K562 (cell line): ENCODE results near the gene BIVM. TPM values are rescaled to one million over a fixed set of nuclear protein-coding genes. Genes with fewer than 3 reads are reported as not detected.

Source experiments
- ATAC-seq: fragments of 200-7000 bp; cut with Tn5 transposase; 3 replicates; pipeline ENCODE4 v1.9.1; 2020; ENCODE audit warnings: moderate library complexity
- BruUV-seq: library from RNA; stranded (reverse); fragments of 400-500 nt; replicated peaks from 2 replicates; lab custom pipeline; 2021; lab: Mats Ljungman, UMichigan
- CTCF ChIA-PET: fragments of 300-600 bp; formaldehyde crosslinking; extraction: SDS; loops from one replicate; lab custom pipeline; 2021; ENCODE audit warnings: low intra/inter-chr PET ratio; lab: Yijun Ruan, JAX
- POLR2A ChIA-PET: fragments of 300-600, 350-650 bp; sonication (Branson Sonifier 250); formaldehyde crosslinking; extraction: SDS; loops from one replicate; lab custom pipeline; 2021; ENCODE audit warnings: antibody characterized with exemption, inconsistent platforms; lab: Yijun Ruan, JAX
- DNase-seq, 4 experiments: peaks; one replicate each; pipeline versions ENCODE4 v3.0.0 to v3.0.0-alpha.2; 2011 to 2018; ENCODE audit warnings: low spot score in 3 of 4, mixed read lengths in 3 of 4; ENCODE audit errors: extremely low read depth in 1 of 4
- FAIRE-seq: peaks from 2 replicates; lab custom pipeline; 2011; peaks lifted over from hg19 to GRCh38; lab: Jason Lieb, UNC
- H2AFZ ChIP-seq: 2 replicates; pipeline ENCODE4 v1.6.0; 2011; ENCODE audit warnings: low read depth, low read length, control low read depth, inconsistent platforms
- H3K27ac ChIP-seq: fragments of 200-600 bp; 3 replicates; pipeline ENCODE4 v1.8.0; 2011; ENCODE audit warnings: low read depth, mild to moderate bottlenecking, control low read depth, inconsistent platforms, low read length, moderate library complexity, mixed read lengths; ENCODE audit errors: extremely low read depth
- H3K27me3 ChIP-seq, 2 experiments: fragments of 300-600 bp in 1 of 2; 2 replicates in 1 of 2; 3 replicates in 1 of 2; pipeline versions ENCODE4 v1.6.0 to v1.8.0; 2011; ENCODE audit warnings: inconsistent platforms in 2 of 2, low read length in 2 of 2, mild to moderate bottlenecking in 1 of 2, mixed read lengths in 1 of 2, moderate library complexity in 1 of 2; ENCODE audit not compliant: control insufficient read depth in 2 of 2, insufficient read depth in 2 of 2
- H3K36me3 ChIP-seq: fragments of 300-600 bp; 3 replicates; pipeline ENCODE4 v1.8.0; 2011; ENCODE audit warnings: mild to moderate bottlenecking, low read length, inconsistent platforms; ENCODE audit not compliant: control insufficient read depth, insufficient read depth
- H3K4me1 ChIP-seq, 2 experiments: fragments of 200-600 bp in 1 of 2; replicated peaks in 1 of 2; 2 replicates in 1 of 2; 3 replicates in 1 of 2; pipeline versions ENCODE4 v1.5.1 to v1.8.0; 2011; ENCODE audit warnings: inconsistent platforms in 2 of 2, low read length in 2 of 2, mild to moderate bottlenecking in 1 of 2, mixed read lengths in 1 of 2, moderate library complexity in 1 of 2; ENCODE audit not compliant: control insufficient read depth in 2 of 2, insufficient read depth in 2 of 2
- H3K4me2 ChIP-seq: 2 replicates; pipeline ENCODE4 v1.6.1; 2011; ENCODE audit warnings: low read length, control low read depth, inconsistent platforms, mixed read lengths; ENCODE audit not compliant: insufficient read depth
- H3K4me3 ChIP-seq: fragments of 200-600 bp; sonication (generic), shearing (Covaris generic); 2 replicates; pipeline ENCODE4 v1.5.1; 2016; ENCODE audit warnings: control low read depth, inconsistent platforms
- H3K79me2 ChIP-seq: fragments of 200-600 bp; 3 replicates; pipeline ENCODE4 v1.8.0; 2011; ENCODE audit warnings: low read length, inconsistent platforms; ENCODE audit not compliant: control insufficient read depth, insufficient read depth
- H3K9ac ChIP-seq, 2 experiments: 2 replicates each; pipeline versions ENCODE4 v1.6.0 to v1.6.1; 2011; ENCODE audit warnings: low read depth in 2 of 2, low read length in 2 of 2, control low read depth in 1 of 2, inconsistent platforms in 1 of 2, mild to moderate bottlenecking in 1 of 2, mixed read lengths in 1 of 2; ENCODE audit not compliant: insufficient read depth in 1 of 2
- H3K9me1 ChIP-seq: one replicate; pipeline ENCODE4 v1.6.0; 2011; ENCODE audit warnings: inconsistent platforms, mild to moderate bottlenecking, low read length, moderate library complexity; ENCODE audit not compliant: control insufficient read depth, insufficient read depth
- H3K9me3 ChIP-seq: replicated peaks from 2 replicates; pipeline ENCODE4 v1.5.1; 2011; ENCODE audit warnings: low read depth, low read length, inconsistent platforms; ENCODE audit not compliant: control insufficient read depth, insufficient read depth
- H4K20me1 ChIP-seq: replicated peaks from 2 replicates; pipeline ENCODE4 v1.6.1; 2011; ENCODE audit warnings: low read length, inconsistent platforms, mixed read lengths; ENCODE audit not compliant: control insufficient read depth, insufficient read depth
- BCOR ChIP-seq: fragments of 450-650 bp; IDR thresholded peaks from 2 replicates; pipeline ENCODE4 v1.6.1; 2016
- CBX5 ChIP-seq: IDR thresholded peaks from 2 replicates; pipeline ENCODE4 v1.6.1; 2014; ENCODE audit warnings: low read depth, borderline replicate concordance
- CEBPG ChIP-seq, 3 experiments: fragments of 200-800 bp in 1 of 3; sonication (Bioruptor generic) in 1 of 3; sonication (generic) in 1 of 3; formaldehyde crosslinking in 1 of 3; IDR thresholded peaks in 2 of 3; conservative IDR thresholded peaks in 1 of 3; 2 replicates each; pipeline versions ENCODE4 v1.6.1 to v1.8.0; 2016 to 2022; ENCODE audit warnings: missing compliant biosample characterization in 2 of 3, missing genetic modification characterization in 2 of 3, mild to moderate bottlenecking in 1 of 3, missing genetic modification reagents in 1 of 3
- GTF3C2 ChIP-seq: IDR thresholded peaks from 3 replicates; pipeline ENCODE4 v1.6.1; 2011; ENCODE audit warnings: borderline replicate concordance, mild to moderate bottlenecking, moderate library complexity; ENCODE audit not compliant: insufficient read length; ENCODE audit errors: extremely low read depth
- KAT2B ChIP-seq: IDR thresholded peaks from one replicate; pipeline ENCODE4 v1.6.1; 2012; ENCODE audit warnings: low read depth, mild to moderate bottlenecking, control low read depth, inconsistent platforms, low read length, moderate library complexity
- MTA2 ChIP-seq: fragments of 450-650 bp; IDR thresholded peaks from 2 replicates; pipeline ENCODE4 v1.6.1; 2016; ENCODE audit warnings: low read depth
- NCOA6 ChIP-seq: fragments of 450-650 bp; IDR thresholded peaks from 2 replicates; pipeline ENCODE4 v1.6.1; 2017; ENCODE audit warnings: mild to moderate bottlenecking
- POLR2G ChIP-seq: fragments of 200-400 bp; formaldehyde crosslinking; IDR thresholded peaks from 2 replicates; pipeline ENCODE4 v1.6.1; 2017; ENCODE audit warnings: low read depth, mild to moderate bottlenecking, antibody characterized with exemption, low read length, moderate library complexity
- RAD21 ChIP-seq, 2 experiments: fragments of 250-450 bp in 1 of 2; fragments of 450-650 bp in 1 of 2; sonication (Bioruptor Pico) in 1 of 2; formaldehyde crosslinking in 1 of 2; IDR thresholded peaks in 1 of 2; conservative IDR thresholded peaks in 1 of 2; 2 replicates each; pipeline versions ENCODE4 v1.4.0 to v1.8.0; 2020 to 2022; ENCODE audit warnings: mild to moderate bottlenecking in 2 of 2, moderate library complexity in 1 of 2
- RBM34 ChIP-seq: fragments of 200-400 bp; formaldehyde crosslinking; IDR thresholded peaks from 2 replicates; pipeline ENCODE4 v1.6.1; 2018; ENCODE audit warnings: low read length, borderline replicate concordance; ENCODE audit not compliant: insufficient read depth
- SMARCE1 ChIP-seq: fragments of 450-650 bp; IDR thresholded peaks from 2 replicates; pipeline ENCODE4 v1.7.1; 2016; ENCODE audit warnings: mild to moderate bottlenecking
- ZNF407 ChIP-seq: fragments of 450-650 bp; IDR thresholded peaks from 2 replicates; pipeline ENCODE4 v1.6.1; 2016; ENCODE audit warnings: low read depth
- ZNF77 ChIP-seq: fragments of 250-450 bp; sonication (Bioruptor Pico); IDR thresholded peaks from 2 replicates; pipeline ENCODE4 v1.5.0; 2020
- WGBS: fragments of 100-300 bp; shearing (Covaris generic); methylation state at CpG from one replicate; pipeline ENCODE4 v1.1.6; 2016; ENCODE audit warnings: low coverage, mixed read lengths; ENCODE audit not compliant: insufficient coverage; ENCODE audit errors: missing lambda C conversion rate; 5-methylcytosine and 5-hydroxymethylcytosine counted together
- in situ Hi-C: fragments of 300-500 bp; cut with MboI; formaldehyde crosslinking; loops from 4 replicates; pipeline ENCODE4 v1.15.0; 2018; ENCODE audit warnings: inconsistent platforms, mixed read lengths
- intact Hi-C: fragments of 100-400 bp; cut with micrococcal nuclease; formaldehyde crosslinking; loops from 2 replicates; pipeline ENCODE4 v1.14.2; 2022
- polyA plus RNA-seq, 8 experiments: library from polyadenylated mRNA; depleted of rRNA in 4 of 8; stranded (reverse) in 5 of 8; unstranded in 3 of 8; fragments of >200 nt; fragmentation: Nextera tagmentation in 2 of 8; fragmentation: Illumina TruSeq in 1 of 8; extraction: Ambion mirVana in 2 of 8; extraction: Trizol in 1 of 8; gene quantifications; 2 replicates each; pipeline versions ENCODE4 v1.2.1 to v1.2.3, GENCODE V29; 2011 to 2014; ENCODE audit warnings: inconsistent platforms in 1 of 8, missing spikeins in 1 of 8
- total RNA-seq, 7 experiments: library from RNA; depleted of rRNA in 6 of 7; stranded (reverse); fragments of >200 nt in 6 of 7; fragmentation: Illumina TruSeq in 2 of 7; extraction: Trizol in 2 of 7; gene quantifications; 2 replicates each; pipeline versions ENCODE4 v1.2.1 to v1.2.3, GENCODE V29; 2011 to 2021; ENCODE audit warnings: low replicate concordance in 1 of 7

Gene BIVM
- total and polyA plus RNA-seq, 9 of the 15 experiments (the other 6 are each of a cell fraction or from before 2014, with no cell fraction given), result 3.6 to 23.1 (median 16.8) TPM

GRCh38 chr13:102838982-102839381, 40.1 kb downstream of the BIVM start:
- H3K36me3 ChIP-seq, result peaks cover 27% of the 10 kb centered on the region; the same call in 1 of the 3 replicates
- ChIA-PET POLR2A (no interaction called here), CTCF (no interaction called here)
- H3K79me2 ChIP-seq, result no peaks in the 10 kb centered on the region
- H3K27me3 ChIP-seq, result no peaks in the 10 kb centered on the region
- H3K4me1 ChIP-seq, result no peaks in the 10 kb centered on the region
- DNase-seq (no peak), ATAC-seq (no peak), FAIRE-seq (no peak)
- H3K9me1 ChIP-seq, result no peaks in the 10 kb centered on the region
- H3K4me3 ChIP-seq, result no peak overlapping the region
- in situ Hi-C loops, result no loop called here
- no peaks in the 10 kb centered on the region for H3K9me3 ChIP-seq
- intact Hi-C loops, result no loop called here
- no peak overlapping the region for H3K9ac ChIP-seq
- no peaks in the 10 kb centered on the region for H4K20me1 ChIP-seq
- no peak overlapping the region for H2AFZ ChIP-seq
- no peak overlapping the region for H3K27ac ChIP-seq
- WGBS, result 45% methylated on average over 2 of the region's 4 CpGs
- H3K4me2 ChIP-seq, result no peak overlapping the region
- BruUV-seq, result no TSS peak
- no peak for TF ChIP-seq ZNF77 (CRISPR knock-in tag)
- no peak for TF ChIP-seq KAT2B
- TF ChIP-seq BCOR, result no peak
- no peak for TF ChIP-seq GTF3C2
- TF ChIP-seq RAD21 (CRISPR knock-in tag; conservative IDR thresholded peaks at IDR 0.05 in 1 of 2, IDR thresholded peaks at IDR 0.05 in 1 of 2), result no peak
- TF ChIP-seq CBX5, result no peak
- no peak for TF ChIP-seq MTA2
- TF ChIP-seq POLR2G, result no peak
- TF ChIP-seq NCOA6, result no peak
- no peak for TF ChIP-seq RBM34
- no peak for TF ChIP-seq CEBPG (CRISPR knock-in tag; IDR thresholded peaks at IDR 0.05)
- TF ChIP-seq CEBPG (tag; conservative IDR thresholded peaks at IDR 0.05 in 1 of 2, IDR thresholded peaks at IDR 0.05 in 1 of 2), result no peak
- no peak for TF ChIP-seq ZNF407
- TF ChIP-seq SMARCE1, result no peak
